Hepatocyte (in vitro differentiated cells): ENCODE results near the gene MPC1. TPM values are rescaled to one million over a fixed set of nuclear protein-coding genes. Genes with fewer than 3 reads are reported as not detected.

ENCODE experiments used
- DNase-seq: peaks from one replicate; pipeline ENCODE4 v3.0.0-alpha.2; 2016; ENCODE audit warnings: low spot score
- H2AFZ ChIP-seq: fragments of 200-600 bp; sonication (generic); 2 replicates; pipeline ENCODE4 v1.6.0; 2016; ENCODE audit warnings: antibody characterized with exemption, mild to moderate bottlenecking
- H3K27ac ChIP-seq: fragments of 200-600 bp; sonication (generic); 2 replicates; pipeline ENCODE4 v1.5.1; 2016; ENCODE audit warnings: mild to moderate bottlenecking
- H3K27me3 ChIP-seq: fragments of 200-600 bp; sonication (generic); 2 replicates; pipeline ENCODE4 v1.6.1; 2016
- H3K36me3 ChIP-seq: fragments of 200-600 bp; sonication (generic); replicated peaks from 2 replicates; pipeline ENCODE4 v1.5.1; 2016; ENCODE audit warnings: low read depth; ENCODE audit not compliant: insufficient read depth
- H3K4me1 ChIP-seq: fragments of 200-600 bp; sonication (generic); 2 replicates; pipeline ENCODE4 v1.5.1; 2016; ENCODE audit warnings: mild to moderate bottlenecking, moderate library complexity; ENCODE audit not compliant: insufficient read depth
- H3K4me2 ChIP-seq: fragments of 200-600 bp; sonication (generic); 2 replicates; pipeline ENCODE4 v1.6.0; 2016
- H3K4me3 ChIP-seq: fragments of 200-600 bp; sonication (generic); 2 replicates; pipeline ENCODE4 v1.5.1; 2016; ENCODE audit warnings: mild to moderate bottlenecking
- H3K79me2 ChIP-seq: fragments of 200-600 bp; sonication (generic); 2 replicates; pipeline ENCODE4 v1.6.0; 2017; ENCODE audit warnings: mild to moderate bottlenecking
- H3K9me2 ChIP-seq: fragments of 200-600 bp; sonication (generic); replicated peaks from 2 replicates; pipeline ENCODE4 v1.6.0; 2017; ENCODE audit warnings: mild to moderate bottlenecking; ENCODE audit not compliant: insufficient read depth
- H3K9me3 ChIP-seq: fragments of 200-600 bp; sonication (generic); 2 replicates; pipeline ENCODE4 v1.5.1; 2016; ENCODE audit warnings: low read depth, mild to moderate bottlenecking
- H4K20me1 ChIP-seq: fragments of 200-600 bp; sonication (generic); 2 replicates; pipeline ENCODE4 v1.6.0; 2016; ENCODE audit warnings: mild to moderate bottlenecking; ENCODE audit not compliant: insufficient read depth, poor library complexity, severe bottlenecking
- EZH2 ChIP-seq: fragments of 200-600 bp; sonication (generic); IDR thresholded peaks from 2 replicates; pipeline ENCODE4 v1.6.1; 2016; ENCODE audit warnings: antibody characterized with exemption, mild to moderate bottlenecking, borderline replicate concordance
- EZH2phosphoT487 ChIP-seq: fragments of 200-600 bp; sonication (generic); IDR thresholded peaks from one replicate; pipeline ENCODE4 v1.6.1; 2018; ENCODE audit warnings: antibody characterized with exemption, mild to moderate bottlenecking, low read depth, moderate library complexity; ENCODE audit not compliant: unreplicated experiment, severe bottlenecking
- WGBS: methylation state at CpG from one replicate; pipeline ENCODE4 v1.1.6; 2016; ENCODE audit warnings: low lambda C conversion rate; ENCODE audit errors: missing lambda C conversion rate; 5-methylcytosine and 5-hydroxymethylcytosine counted together
- polyA plus RNA-seq: library from polyadenylated mRNA; unstranded; fragments of >200 nt; fragmentation: Nextera tagmentation; extraction: Ambion mirVana; gene quantifications from 2 replicates; pipeline ENCODE4 v1.2.1, GENCODE V29; 2016
- total RNA-seq: library from RNA; depleted of rRNA; stranded (reverse); fragments of >200 nt; gene quantifications from 2 replicates; pipeline ENCODE4 v1.2.3, GENCODE V29; 2014
- TF ChIP-seq, protein P1 (sequence below): fragments of 200-600 bp; sonication (generic); IDR thresholded peaks from 2 replicates; pipeline ENCODE4 v1.5.1; 2016; ENCODE audit warnings: antibody characterized with exemption, mild to moderate bottlenecking; ENCODE audit not compliant: poor library complexity

MPC1 gene
- total and polyA plus RNA-seq, 2 experiments from 2014 or later, result 70.2 to 75.4 TPM

DNA sequence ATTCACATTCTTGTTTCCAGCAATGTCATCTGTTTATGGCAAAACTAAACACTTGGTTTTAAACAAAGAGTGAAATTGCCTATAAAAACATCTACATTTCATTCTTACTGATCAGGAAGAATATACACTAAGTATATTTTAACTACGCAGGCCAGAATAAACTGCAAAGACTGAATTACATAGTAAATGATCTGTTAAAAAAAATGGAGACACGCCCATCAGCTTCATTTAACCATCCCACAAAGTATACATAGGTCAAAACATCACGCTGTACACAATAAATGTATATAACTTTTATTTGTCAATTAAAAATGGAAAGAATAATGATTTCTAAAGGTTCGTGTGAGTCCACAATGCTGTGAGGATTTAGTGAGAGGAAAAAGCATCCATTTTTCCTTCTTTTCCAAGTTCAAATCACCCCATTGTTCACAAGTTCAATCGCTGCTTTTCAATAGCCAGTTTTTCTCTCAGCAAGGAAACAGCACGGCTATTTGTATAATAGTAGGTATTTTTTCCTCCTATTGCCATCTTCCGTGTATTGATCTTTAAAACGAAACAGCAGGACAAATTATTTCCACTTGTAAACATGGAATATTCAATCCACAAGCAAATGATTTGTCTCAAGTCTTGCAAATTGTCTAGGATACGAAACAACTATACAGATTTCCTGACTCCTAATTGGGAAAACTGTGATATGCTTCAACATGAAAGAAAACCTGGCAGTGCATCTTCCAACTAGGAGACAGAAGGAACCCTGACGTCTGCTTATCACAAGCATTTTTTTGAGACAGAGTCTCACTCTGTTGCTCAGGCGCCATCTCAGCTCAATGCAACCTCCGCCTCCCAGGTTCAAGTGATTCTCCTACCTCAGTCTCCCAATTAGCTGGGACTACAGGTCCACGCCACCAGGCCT lies 51.0 kb downstream of the MPC1 start:
- Histone ChIP-seq H2AFZ (no peak overlapping the region), H3K27me3 (no peaks in the 10 kb centered on the region), H3K4me1 (peaks cover 6% of the 10 kb centered on the region), H3K9me3 (no peaks in the 10 kb centered on the region), H3K36me3 (no peaks in the 10 kb centered on the region), H3K4me2 (no peak overlapping the region), H3K4me3 (no peak overlapping the region), H3K27ac (no peak overlapping the region), H3K9me2 (no peaks in the 10 kb centered on the region), H3K79me2 (peaks cover 89% of the 10 kb centered on the region), H4K20me1 (peaks cover 63% of the 10 kb centered on the region)
- DNase-seq, result no peak
- TF ChIP-seq EZH2 (no peak), EZH2phosphoT487 (no peak)
- TF ChIP-seq, protein P1, sequence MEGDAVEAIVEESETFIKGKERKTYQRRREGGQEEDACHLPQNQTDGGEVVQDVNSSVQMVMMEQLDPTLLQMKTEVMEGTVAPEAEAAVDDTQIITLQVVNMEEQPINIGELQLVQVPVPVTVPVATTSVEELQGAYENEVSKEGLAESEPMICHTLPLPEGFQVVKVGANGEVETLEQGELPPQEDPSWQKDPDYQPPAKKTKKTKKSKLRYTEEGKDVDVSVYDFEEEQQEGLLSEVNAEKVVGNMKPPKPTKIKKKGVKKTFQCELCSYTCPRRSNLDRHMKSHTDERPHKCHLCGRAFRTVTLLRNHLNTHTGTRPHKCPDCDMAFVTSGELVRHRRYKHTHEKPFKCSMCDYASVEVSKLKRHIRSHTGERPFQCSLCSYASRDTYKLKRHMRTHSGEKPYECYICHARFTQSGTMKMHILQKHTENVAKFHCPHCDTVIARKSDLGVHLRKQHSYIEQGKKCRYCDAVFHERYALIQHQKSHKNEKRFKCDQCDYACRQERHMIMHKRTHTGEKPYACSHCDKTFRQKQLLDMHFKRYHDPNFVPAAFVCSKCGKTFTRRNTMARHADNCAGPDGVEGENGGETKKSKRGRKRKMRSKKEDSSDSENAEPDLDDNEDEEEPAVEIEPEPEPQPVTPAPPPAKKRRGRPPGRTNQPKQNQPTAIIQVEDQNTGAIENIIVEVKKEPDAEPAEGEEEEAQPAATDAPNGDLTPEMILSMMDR, result no peak
- 82% methylated on average over 13 of the region's 13 CpGs for WGBS

DNA sequence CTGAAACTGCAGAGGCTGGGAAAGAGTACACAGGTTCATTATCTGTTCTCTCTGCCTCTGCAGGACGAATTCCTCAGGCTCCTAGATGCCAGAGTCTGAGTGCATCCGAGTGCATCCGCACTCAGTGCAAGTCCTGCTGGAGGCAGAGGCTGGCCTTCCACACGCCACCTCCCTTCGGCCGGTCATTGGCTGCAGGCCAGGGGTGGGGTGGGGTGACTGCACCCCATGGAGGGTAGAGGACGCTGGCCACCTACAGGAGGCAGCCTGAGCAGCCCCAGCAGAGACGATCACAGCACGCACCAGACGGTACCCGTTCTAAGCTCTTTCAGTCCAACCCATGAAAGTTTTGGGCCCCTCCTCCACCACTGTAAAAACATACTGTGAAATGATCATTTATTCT lies 52.1 kb downstream of the MPC1 start:
- TF ChIP-seq EZH2phosphoT487 (no peak), EZH2 (no peak)
- TF ChIP-seq, protein P1, result no peak
- H3K79me2 ChIP-seq, result peaks cover 78% of the 10 kb centered on the region

DNA sequence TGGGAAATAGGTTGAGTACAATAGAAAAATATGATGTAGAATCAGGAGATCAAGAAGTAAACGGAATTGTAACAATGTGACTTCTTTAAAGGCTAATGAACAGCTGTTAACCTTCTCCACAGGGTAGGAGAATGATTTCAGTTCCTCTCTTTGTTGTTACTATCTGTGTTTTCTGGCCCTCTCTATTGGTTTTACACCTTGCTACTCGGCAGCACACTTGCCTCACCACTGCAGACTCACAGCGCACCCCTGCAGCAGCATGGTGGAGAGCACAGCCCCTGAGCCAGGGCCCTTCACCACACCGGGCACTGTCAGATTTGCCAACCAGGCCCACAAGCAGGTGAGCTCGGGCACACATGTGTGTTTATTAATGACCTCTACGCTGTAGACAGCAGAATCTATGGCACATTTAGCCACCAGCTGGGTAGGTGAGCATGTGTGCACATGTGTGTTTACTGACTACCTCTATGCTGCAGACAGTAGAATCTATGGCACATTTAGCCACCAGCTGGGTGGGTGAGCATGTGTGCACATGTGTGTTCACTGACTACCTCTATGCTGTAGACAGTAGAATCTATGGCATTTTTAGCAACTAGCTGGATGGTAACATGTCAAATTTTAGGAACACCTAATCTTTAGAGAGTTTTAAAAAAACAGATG lies 57.2 kb downstream of the MPC1 start:
- no peaks in the 10 kb centered on the region for H3K9me2 ChIP-seq
- no peaks in the 10 kb centered on the region for H3K9me3 ChIP-seq
- no peak overlapping the region for H3K4me2 ChIP-seq
- WGBS, result 89% methylated on average over 6 of the region's 6 CpGs
- H3K79me2 ChIP-seq, result peaks cover 29% of the 10 kb centered on the region
- H3K36me3 ChIP-seq, result no peaks in the 10 kb centered on the region
- TF ChIP-seq, protein P1, result no peak
- TF ChIP-seq EZH2phosphoT487 (no peak), EZH2 (no peak)
- peaks cover 13% of the 10 kb centered on the region for H4K20me1 ChIP-seq
- H3K4me3 ChIP-seq, result no peak overlapping the region
- H3K27ac ChIP-seq, result no peak overlapping the region
- DNase-seq, result no peak
- H2AFZ ChIP-seq, result no peak overlapping the region
- no peaks in the 10 kb centered on the region for H3K27me3 ChIP-seq
- no peaks in the 10 kb centered on the region for H3K4me1 ChIP-seq

More for the DNA sequence above, 52.1 kb downstream of the MPC1 start:
- H3K36me3 ChIP-seq, result no peaks in the 10 kb centered on the region
- WGBS, result 61% methylated on average over 11 of the region's 11 CpGs
- H3K4me1 ChIP-seq, result peaks cover 6% of the 10 kb centered on the region
- peak; percentile 41 for DNase-seq
- no peak overlapping the region for H2AFZ ChIP-seq
- H3K9me3 ChIP-seq, result no peaks in the 10 kb centered on the region
- no peak overlapping the region for H3K27ac ChIP-seq
- H3K4me3 ChIP-seq, result no peak overlapping the region
- peaks cover 57% of the 10 kb centered on the region for H4K20me1 ChIP-seq
- no peak overlapping the region for H3K4me2 ChIP-seq
- no peaks in the 10 kb centered on the region for H3K9me2 ChIP-seq
- no peaks in the 10 kb centered on the region for H3K27me3 ChIP-seq
